Esophagus squamous epithelium (tissue), 4 donors: ENCODE data around the gene MRPS16.

Experiments used
- POLR2A ChIP-seq, 4 donors: fragments of 450-650 bp; IDR thresholded peaks; one replicate each; pipeline ENCODE4 v1.6.1; 2017; ENCODE audit warnings: antibody characterized with exemption in 4 of 4, mild to moderate bottlenecking in 4 of 4, moderate library complexity in 3 of 4
- TF ChIP-seq, protein P1 (sequence below), 6 experiments: fragments of 450-650 bp in 4 of 6; fragments of 200-600 bp in 2 of 6; sonication (generic) in 2 of 6; IDR thresholded peaks; one replicate each; pipeline ENCODE4 v1.5.1; 2016 to 2019; ENCODE audit warnings: antibody characterized with exemption in 6 of 6, mild to moderate bottlenecking in 4 of 6, moderate library complexity in 4 of 6

DNA sequence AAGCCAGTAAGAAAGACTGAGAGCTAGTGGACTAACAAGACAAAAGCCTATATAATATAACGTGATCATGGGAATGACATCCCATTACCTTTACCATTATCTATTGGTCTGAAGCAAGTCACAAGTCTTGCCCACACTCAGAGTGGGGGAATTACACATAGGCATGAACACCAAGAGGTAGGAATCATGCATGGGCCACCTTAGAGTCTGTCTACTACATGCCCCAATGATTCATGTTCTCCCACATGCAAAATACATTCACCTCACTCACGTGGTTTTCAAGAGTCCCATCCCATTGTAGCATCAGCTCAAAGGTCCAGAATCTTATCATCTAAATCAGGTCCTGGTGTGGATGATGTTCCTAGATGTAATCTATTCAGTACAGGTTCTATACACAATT lies 34.8 kb downstream of the MRPS16 start:
- TF ChIP-seq, protein P1, sequence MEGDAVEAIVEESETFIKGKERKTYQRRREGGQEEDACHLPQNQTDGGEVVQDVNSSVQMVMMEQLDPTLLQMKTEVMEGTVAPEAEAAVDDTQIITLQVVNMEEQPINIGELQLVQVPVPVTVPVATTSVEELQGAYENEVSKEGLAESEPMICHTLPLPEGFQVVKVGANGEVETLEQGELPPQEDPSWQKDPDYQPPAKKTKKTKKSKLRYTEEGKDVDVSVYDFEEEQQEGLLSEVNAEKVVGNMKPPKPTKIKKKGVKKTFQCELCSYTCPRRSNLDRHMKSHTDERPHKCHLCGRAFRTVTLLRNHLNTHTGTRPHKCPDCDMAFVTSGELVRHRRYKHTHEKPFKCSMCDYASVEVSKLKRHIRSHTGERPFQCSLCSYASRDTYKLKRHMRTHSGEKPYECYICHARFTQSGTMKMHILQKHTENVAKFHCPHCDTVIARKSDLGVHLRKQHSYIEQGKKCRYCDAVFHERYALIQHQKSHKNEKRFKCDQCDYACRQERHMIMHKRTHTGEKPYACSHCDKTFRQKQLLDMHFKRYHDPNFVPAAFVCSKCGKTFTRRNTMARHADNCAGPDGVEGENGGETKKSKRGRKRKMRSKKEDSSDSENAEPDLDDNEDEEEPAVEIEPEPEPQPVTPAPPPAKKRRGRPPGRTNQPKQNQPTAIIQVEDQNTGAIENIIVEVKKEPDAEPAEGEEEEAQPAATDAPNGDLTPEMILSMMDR (IDR thresholded peaks at IDR 0.05) = no peak
- TF ChIP-seq POLR2A (IDR thresholded peaks at IDR 0.05) = no peak
